Thyroid gland (tissue), 4 donors: Measurements from ENCODE around the gene SDHB.

ENCODE experiments used
- CTCF ChIP-seq, 6 experiments: fragments of 200-600 bp in 3 of 6; fragments of 450-650 bp in 3 of 6; sonication (generic) in 3 of 6; IDR thresholded peaks; one replicate each; pipeline ENCODE4 v1.5.1; 2016 to 2019; ENCODE audit warnings: antibody characterized with exemption in 6 of 6, mild to moderate bottlenecking in 2 of 6, inconsistent platforms in 1 of 6, moderate library complexity in 1 of 6
- POLR2A ChIP-seq, 2 donors: fragments of 450-650 bp; IDR thresholded peaks; one replicate each; pipeline ENCODE4 v1.6.1; 2017; ENCODE audit warnings: antibody characterized with exemption in 2 of 2, mild to moderate bottlenecking in 2 of 2, moderate library complexity in 1 of 2

GRCh38 chr1:17089506-17089905, 35.7 kb upstream of the SDHB start:
- TF ChIP-seq CTCF (IDR thresholded peaks at IDR 0.05) (no peak), POLR2A (IDR thresholded peaks at IDR 0.05) (no peak)
